Spleen (tissue), 7 donors: ENCODE results near the gene ACTR1B.

Source experiments
- POLR2A ChIP-seq, 3 donors: fragments of 450-650 bp; IDR thresholded peaks; one replicate each; pipeline ENCODE4 v1.5.1; 2017; ENCODE audit warnings: antibody characterized with exemption in 3 of 3, mild to moderate bottlenecking in 1 of 3
- POLR2AphosphoS5 ChIP-seq, 3 donors: sonication (generic); formaldehyde crosslinking; IDR thresholded peaks; one replicate each; pipeline ENCODE4 v1.5.1; 2017; ENCODE audit warnings: antibody characterized with exemption in 3 of 3
- TF ChIP-seq, protein P1 (sequence below), 11 experiments: fragments of 200-600 bp in 7 of 11; fragments of 450-650 bp in 4 of 11; sonication (generic) in 4 of 11; IDR thresholded peaks in 8 of 11; conservative IDR thresholded peaks in 3 of 11; 1 replicate in 7 of 11; 2 replicates in 4 of 11; pipeline versions ENCODE4 v1.4.0 to v1.8.0; 2016 to 2021; ENCODE audit warnings: antibody characterized with exemption in 11 of 11, inconsistent platforms in 4 of 11, mild to moderate bottlenecking in 1 of 11
- donor health status: DM: no; HTN: no; CAD: no; lungs with moderate emphysema.
- donor health status: DM: no; HTN: no; CAD: no.
- donor health status: DM: no; HTN: no; CAD: no.

GRCh38 chr2:97646977-97647376, 16.9 kb downstream of the ACTR1B start:
- TF ChIP-seq, protein P1, sequence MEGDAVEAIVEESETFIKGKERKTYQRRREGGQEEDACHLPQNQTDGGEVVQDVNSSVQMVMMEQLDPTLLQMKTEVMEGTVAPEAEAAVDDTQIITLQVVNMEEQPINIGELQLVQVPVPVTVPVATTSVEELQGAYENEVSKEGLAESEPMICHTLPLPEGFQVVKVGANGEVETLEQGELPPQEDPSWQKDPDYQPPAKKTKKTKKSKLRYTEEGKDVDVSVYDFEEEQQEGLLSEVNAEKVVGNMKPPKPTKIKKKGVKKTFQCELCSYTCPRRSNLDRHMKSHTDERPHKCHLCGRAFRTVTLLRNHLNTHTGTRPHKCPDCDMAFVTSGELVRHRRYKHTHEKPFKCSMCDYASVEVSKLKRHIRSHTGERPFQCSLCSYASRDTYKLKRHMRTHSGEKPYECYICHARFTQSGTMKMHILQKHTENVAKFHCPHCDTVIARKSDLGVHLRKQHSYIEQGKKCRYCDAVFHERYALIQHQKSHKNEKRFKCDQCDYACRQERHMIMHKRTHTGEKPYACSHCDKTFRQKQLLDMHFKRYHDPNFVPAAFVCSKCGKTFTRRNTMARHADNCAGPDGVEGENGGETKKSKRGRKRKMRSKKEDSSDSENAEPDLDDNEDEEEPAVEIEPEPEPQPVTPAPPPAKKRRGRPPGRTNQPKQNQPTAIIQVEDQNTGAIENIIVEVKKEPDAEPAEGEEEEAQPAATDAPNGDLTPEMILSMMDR (IDR thresholded peaks at IDR 0.05 in 8 of 11, conservative IDR thresholded peaks at IDR 0.05 in 3 of 11) = no peak
- no peak for TF ChIP-seq POLR2AphosphoS5 (IDR thresholded peaks at IDR 0.05)
- no peak for TF ChIP-seq POLR2A (IDR thresholded peaks at IDR 0.05)
